GM18526 (cell line): ENCODE measurements around the gene ARNT2.

ENCODE experiments used
- POLR2A ChIP-seq: IDR thresholded peaks from 3 replicates; pipeline ENCODE4 v1.6.1; 2011; ENCODE audit not compliant: insufficient read length; ENCODE audit errors: extremely low read depth

The ARNT2 gene

DNA sequence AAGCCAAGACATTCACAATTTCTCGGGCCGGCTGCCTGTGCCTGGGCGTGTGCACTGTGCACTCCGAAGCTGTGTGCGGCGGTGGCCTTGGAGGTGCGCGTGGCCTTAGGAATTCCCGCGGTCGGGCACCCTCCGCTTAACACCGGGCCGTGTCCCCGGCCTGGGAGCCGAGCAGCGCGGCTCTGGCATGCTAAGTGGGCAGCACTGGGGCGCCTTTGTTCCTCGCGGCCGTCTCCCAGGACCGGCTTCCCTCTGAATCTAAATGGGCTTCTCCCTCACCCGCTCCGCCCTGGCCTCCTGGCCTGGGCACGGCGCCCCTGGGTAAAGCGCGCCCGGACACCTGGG is 498 bp upstream of the ARNT2 start:
- TF ChIP-seq POLR2A: no peak

DNA sequence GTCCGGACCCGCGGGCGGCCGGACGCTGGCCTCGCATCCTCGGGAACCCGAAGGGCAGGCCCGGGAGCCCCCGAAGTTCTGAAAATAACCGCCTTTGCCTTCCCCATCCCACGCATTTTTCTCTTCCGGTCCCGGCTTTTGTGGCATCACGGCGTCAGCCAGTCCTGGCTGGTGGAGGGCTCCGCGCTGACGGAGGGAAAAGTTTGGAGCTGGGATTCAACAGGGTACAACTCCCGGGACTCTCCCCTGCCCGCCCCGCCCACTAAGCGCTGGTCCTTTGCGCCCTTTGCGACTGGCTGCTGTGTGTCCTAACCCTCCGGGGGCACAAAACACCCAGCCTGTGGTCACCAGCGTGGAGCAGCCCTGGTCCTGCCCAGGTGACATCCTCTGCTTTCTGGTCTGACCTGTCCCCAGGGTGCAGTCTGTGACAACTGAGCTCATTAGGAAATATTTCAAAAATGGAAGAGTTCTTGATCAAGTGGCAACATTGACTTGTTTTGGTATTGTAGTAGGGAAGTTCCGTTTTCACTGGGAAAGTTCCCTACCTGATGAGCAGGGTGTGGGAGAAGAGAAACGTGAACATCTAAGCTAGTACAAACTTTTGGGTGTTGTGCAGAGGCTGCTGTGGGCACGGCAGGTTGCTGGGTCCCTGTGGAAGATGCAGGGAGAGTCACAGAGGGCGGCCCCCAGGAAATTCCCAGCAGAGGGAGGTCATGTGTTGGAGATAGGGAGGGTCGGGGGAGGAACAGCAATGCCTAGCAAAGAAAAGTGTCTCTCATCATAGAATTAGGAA is 775 bp downstream of the ARNT2 start:
- no peak for TF ChIP-seq POLR2A

DNA sequence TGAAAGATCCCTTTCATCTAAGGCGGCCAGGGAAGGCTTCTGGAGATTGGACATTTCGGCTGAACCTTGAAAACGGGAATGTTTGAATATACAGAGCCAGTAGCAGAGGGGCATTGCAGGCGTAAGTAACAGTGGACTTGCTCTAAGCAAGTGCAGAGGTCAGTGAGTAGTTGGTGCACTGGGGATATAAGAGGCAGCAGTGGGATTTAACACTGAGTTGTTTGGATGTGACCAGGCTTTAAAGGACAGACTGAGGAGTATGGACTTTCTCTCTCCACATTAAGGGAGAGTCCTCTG is 1.3 kb downstream of the ARNT2 start:
- no peak for TF ChIP-seq POLR2A

DNA sequence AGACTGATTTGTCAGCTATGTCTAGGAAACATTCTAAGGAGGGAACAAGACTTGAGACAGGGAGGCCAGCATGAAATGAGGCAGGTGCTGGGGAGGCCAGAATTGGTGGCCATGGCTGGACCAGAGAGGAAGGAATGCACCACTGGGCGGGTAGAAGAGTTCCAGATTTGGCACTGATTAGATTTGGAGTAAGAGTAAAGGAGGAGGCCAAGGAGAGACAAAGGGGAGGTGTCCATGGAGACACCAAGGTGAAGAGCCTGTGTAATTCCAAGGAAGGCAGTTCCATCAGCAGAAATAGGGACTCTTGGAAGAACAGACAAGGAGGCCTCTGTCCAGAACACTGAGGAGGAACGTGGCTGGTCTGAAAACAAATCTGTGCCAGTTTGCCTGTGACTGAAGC is 1.8 kb downstream of the ARNT2 start:
- TF ChIP-seq POLR2A: no peak

DNA sequence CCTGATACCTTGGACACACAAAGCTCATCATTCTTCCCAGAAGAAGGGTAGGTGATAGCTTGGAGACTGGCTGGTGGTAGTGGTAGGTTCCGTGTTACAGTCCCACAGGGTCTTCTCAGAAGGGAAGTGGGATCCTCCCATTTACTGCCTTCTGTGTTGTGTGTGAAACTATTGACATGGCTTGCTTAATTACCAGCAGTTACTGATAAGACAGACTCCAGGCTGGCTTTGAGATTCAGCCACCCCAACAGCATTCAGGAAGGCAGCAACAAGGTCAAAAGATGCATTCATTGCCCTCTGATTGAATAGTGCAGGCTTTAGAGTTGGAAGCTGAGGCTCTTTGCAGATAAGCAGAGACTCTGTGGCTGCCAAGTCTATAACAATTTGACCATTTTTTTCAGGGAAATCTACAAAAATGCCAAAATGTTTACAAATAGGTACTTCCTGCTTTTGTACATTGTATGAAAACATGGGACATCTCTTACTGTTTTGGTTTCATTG is 7.7 kb downstream of the ARNT2 start:
- TF ChIP-seq POLR2A: no peak

DNA sequence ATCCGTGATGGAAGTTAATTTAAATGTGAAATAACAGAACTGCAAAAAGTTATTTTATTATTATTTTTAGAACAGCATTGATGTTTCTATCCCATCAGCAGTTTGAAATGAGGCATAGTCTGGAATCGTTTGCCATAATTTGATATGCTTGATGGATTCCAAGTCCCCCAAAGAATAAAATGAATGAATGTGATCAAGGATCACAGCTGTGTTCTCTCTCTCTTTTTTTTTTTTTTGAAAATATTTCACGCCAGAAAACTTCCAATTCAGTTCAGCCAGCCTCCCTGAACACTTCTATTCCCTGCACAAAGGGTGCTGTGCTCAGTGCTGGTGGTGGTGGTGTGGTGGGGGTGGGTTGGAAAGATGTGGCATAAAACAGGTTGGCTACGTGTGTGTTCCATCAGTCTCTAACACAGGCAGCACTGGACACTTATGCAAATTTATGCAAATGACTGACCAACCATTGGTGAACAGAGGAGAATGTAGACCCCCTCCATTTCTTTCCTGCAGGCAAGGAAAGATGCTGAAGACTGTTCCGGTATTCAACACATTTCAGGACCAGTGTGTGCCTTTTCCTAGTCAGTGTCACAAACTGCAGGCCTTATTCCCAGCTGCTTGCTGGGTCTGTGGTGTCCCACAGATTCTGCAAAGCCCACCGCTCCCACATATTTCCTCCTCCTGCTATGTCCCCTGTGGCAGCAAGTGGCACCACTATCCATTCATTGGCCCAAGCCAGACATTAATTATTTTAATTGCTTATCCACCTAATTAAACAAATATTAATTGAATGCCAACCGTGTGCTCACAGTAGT is 10.6 kb downstream of the ARNT2 start:
- TF ChIP-seq POLR2A: no peak

DNA sequence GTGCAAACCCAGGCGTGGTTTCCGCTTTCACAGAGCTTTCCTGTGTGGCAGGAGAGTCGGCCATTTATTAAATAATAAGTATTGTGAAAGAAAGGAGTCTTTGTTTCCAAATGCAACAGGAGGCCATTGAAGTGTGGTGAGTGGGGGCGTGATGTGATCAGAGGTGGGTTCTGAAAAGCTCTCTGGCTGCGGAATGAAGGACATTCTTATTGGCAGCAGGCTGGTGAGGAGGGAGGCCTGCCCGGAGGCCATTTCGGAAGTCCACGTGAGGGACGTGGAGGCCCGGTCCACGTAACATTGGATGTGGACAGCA is 11.1 kb downstream of the ARNT2 start:
- no peak for TF ChIP-seq POLR2A

DNA sequence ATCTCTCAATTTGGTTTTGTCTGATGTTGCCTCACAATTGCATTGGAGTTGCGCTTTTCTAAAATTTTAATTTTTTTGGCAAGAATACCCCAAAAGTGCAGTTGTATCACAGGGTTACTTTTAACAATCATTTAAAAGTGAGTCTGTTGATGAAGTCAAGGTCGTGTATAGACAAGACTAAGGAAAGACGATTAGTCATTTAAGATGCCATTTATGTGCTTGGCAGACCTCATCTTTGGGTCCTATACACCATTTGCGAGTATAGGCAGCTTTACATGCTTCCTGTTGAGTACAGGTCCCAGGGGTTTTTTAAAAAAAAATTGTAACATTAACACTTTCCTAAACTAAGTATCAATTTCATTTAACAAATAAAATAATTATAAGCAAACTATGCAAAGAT is 12.5 kb downstream of the ARNT2 start:
- TF ChIP-seq POLR2A: no peak

DNA sequence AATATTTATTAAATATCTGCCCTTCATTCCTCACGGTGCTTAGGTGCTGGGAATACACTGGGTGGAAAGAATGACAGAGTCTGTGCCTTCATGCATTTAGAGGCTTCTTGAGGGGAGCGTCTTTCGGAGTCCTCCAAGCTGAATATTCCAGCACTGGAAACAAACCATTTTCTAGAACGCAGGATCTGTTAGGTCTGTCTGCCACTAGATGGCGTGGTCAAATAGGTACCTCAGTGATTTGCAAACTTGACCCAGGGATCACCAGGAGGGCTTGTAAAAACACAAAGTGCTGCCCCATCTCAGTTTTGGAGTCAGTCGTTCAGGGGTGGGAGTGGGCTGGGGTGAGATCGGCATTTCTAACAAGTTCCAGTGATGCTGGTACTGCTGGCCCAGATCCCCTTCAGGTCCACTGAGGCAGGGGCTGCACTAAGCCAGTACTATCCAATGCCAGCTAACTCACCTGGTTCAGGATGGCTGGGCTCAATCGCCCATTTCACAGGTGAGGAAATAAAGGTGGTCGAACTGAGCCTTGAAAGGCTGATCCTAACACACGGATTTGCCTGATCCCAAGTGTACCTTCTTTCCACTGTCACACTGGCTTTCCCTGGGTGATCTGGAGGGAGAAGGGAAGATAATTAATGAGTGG is 14.8 kb downstream of the ARNT2 start:
- TF ChIP-seq POLR2A: no peak

DNA sequence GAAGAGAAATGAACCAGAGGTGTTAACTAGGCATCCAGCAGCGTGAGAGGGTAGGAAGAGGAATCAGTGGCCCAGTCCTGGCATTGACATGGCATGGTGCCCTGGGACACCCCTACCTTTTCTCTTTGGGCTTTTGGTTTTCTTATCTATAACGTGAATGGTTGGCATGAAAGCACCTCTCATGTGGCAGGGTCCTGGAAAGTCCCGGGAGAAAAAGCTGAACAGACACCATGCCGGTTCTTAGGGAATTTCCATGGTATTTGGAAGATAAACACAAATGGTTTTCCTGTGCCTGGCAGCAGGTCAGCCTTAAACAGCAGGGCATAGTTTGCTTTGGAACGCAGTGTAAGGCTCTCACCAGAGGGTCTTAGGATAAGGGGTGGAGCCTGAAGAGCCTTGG is 15.4 kb downstream of the ARNT2 start:
- TF ChIP-seq POLR2A: no peak

DNA sequence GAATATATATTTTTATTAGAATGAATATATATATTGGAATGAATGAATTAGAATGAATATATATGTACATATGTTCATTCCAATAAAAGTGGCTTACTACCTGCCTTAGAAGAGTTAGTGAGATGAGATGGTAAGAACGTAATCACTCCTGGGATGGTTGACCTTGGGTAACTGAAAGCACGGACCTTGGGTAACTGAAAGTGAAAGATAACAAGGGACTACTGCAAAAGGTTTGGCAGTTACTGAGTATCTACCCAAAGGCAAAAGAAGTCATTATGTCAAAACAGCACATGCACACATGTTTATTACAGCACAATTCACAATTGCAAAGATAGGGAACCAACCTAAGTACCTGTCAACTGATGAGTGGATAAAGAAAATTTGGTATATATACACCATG is 16.5 kb downstream of the ARNT2 start:
- no peak for TF ChIP-seq POLR2A

DNA sequence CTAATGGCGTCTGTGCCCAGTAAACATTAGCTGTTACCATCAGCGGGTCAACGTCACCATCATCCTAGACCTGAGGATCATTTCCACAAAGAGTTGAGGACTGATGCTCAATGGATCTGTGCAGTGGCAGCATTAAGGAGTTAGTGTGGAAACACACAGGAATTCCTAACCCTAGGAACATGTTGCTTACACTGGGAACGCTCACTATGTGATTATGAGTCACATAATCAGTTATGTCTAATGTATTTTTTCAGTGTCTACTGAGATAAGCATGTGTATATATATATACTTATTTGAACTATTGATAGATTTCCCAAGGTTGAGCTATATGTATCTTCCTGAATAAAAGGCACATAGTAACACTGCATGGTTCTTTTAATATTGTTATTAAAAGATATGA is 19.0 kb downstream of the ARNT2 start:
- TF ChIP-seq POLR2A: no peak

DNA sequence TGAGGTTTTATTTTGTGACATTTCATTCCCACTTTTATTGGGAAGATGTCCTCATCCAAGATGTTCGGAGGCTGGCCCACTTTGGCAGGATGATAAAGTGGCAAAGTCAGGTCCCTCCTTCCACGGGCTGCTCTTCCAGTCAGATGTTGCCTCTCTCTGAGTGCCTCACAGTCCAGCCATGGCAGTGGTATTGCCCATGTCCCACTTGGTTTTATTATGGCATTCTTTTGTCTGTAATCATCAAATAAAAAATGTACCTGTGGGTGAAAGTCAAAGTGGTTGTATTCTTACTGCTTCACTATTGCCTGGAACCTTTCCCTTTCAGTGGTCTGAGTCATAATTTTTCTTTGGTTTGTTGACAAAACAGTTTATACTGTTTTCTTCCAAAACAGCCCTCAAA is 20.2 kb downstream of the ARNT2 start:
- TF ChIP-seq POLR2A: no peak

DNA sequence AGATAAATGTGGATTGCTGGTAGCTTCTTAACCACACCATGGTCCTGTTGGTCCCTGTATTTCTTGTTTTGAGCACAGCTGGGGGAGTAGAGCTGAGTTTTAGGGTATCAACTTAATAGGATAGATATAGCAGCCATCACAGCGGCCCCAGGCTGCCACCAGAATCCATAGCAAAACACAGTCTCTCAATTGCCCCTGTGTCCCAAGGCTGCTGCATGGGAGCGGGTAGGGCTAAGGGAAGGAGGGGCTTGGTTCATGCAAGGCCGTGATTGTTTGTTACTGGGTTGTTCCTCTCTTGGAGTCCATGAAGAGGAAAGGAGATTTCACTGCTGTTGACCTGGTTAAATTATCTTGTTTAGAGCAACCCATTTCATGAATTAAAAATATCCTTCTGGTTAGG is 22.1 kb downstream of the ARNT2 start:
- no peak for TF ChIP-seq POLR2A

DNA sequence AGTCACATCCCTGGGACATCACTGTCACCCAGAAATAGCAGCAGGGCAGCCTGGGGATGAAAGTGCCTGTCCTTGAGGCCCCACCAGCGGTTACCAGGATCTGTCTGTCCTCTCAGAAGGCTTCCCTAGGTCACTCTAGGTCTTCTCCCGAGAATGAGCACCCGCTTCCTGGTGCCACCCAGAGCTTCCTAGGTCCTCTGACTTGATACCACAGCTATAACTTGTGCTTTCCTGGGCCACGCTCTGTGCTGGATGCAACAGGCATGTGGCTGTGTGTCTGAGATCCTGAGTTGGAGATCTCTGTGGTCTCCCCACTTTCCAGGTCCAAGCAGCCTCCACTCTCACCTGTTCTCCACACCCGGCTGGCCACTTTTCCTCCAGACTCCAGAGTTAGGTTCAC is 25.8 kb downstream of the ARNT2 start:
- no peak for TF ChIP-seq POLR2A

DNA sequence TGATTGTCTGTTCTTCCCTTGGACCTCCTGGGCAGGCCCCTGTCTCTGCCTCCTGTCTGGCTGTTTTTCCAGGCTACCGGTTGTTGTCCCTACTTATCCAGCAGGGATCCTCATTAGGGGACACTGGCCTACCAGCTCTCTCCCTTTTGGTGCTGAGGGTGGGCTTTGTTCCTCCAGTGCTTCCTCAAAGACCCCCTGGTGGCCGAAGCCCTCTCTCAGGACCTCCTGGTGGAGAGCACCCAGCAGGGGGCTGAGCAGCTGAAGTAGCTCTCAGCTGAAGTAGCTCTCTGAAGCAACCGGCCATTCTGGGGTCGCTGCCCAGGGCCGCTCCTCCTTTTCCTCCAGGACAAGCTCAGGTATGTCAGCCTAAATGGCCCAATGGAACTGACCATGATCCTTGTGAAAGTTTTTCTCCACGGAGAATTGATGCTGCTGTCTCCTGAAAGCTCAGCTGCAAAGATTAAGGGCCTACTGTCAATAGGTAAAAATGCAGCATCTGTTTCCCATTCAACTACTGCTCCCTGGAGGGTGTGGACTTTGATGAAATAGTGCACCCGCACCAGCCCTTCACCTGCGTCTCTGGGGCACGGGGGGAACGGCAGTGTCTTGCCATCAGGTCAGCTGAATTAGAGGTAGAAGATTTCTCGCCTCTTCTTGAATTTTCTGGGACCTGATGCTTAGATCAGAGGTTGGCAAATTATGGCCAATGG is 27.6 kb downstream of the ARNT2 start:
- no peak for TF ChIP-seq POLR2A
